NCI-H82 (cell line): Measurements from ENCODE around the gene TDRD10.
"Not testable (repeated sequence)": the region's sequence is repeated elsewhere in the genome, so short reads cannot be mapped to it uniquely, and the experiment has no call there.

Source experiments
- DNase-seq: peaks from one replicate; lab custom pipeline; 2025; lab: John Stamatoyannopoulos, UW

The TDRD10 gene

GRCh38 chr1:154479764-154480421 lies 22.1 kb upstream of the TDRD10 start:
- DNase-seq, result peak; percentile 89

DNA sequence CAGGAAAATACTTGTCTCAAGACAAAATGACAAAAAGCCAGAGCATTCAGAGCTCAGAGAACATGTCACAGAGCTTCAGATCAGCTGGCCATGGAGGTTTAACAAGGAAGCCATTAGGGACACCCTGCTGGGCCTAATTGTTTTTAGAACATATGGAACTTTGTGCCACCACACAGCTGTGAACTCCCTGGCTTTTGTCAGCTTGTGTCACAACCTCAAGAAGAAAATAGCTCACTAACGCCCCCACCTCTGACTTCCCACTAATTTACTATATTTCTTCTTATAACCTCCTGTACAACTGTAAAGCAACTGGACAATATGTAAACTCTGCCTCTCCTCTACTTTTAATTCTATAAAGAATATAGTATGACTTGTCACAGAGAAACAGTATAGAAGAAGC lies 21.0 kb upstream of the TDRD10 start:
- DNase-seq, result peak; percentile 43

GRCh38 chr1:154483941-154484803 lies 17.8 kb upstream of the TDRD10 start:
- DNase-seq, result no peak

GRCh38 chr1:154485106-154485505 lies 16.9 kb upstream of the TDRD10 start:
- DNase-seq, result no peak

DNA sequence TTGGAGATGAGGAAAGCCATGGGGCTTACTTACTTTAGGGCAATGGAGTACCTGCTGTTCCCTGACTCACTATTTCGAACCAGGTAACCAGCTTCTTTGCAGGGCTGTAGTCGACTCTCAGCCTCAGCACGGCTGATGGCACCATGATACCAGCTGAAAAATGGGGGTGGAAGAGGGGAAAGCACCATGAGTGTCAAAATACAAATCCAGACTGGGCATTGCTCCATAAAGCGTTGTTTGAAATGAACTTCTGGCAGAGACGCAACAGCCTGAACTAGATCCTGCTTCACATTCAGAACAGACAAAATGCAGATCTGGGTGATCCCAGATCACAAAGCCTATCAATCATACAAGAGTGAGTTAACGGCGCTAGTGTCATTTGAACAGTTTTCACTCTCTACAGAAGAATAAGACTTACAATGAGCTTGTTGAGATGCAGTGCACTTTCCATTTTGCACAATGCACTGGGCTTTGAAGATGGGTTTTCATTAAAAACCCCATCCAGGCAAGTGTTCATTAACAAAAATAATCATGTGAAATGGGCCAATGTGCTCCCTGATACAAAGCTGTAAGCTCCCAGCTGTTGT lies 16.0 kb upstream of the TDRD10 start:
- no peak for DNase-seq

- DNase-seq, result not testable (repeated sequence)
Observed at GRCh38 chr1:154486756-154487155, 15.3 kb upstream of the TDRD10 start.

- DNase-seq, result no peak
Observed at GRCh38 chr1:154488922-154489321, 13.1 kb upstream of the TDRD10 start.

GRCh38 chr1:154489695-154490274 lies 12.2 kb upstream of the TDRD10 start:
- no peak for DNase-seq

DNA sequence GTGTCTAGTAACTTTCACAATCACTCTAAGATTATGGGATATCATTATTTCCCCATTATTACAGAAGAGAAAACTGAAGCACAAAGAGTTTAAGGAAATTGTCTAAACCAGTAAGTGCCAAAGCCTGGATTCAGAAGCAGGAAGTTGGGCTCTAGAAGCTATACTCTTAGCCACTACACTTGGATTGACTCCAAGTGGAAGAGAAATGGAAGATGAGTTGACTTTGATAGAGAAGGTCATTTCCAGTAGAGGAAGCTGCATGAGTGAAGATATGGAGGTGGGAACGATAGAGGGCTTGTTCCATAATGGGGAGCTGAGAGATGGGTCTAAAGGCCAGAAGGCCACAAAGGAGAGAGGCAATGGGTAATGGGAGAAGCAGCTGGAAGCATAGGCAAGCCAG lies 11.7 kb upstream of the TDRD10 start:
- DNase-seq, result no peak

DNA sequence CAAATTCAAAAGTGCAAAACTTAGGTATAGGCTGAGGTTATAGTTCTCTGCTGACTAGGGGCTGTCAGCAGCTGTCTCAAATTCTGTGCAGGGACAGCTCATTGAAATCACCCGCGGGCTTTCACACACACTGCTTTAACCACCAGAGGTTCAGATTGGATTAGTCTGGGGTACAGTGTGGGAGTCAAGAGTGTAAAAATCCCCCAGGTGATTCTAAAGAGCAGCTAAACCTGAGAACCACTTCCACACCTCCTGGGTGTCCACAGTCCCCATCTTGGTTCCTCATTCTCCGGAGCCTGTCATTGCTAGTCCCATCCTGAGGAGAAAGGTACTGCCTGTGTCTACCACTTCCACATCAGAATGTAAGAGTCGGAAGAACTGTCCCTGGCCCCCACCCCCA lies 9.9 kb upstream of the TDRD10 start:
- DNase-seq, result no peak

GRCh38 chr1:154493276-154493675 lies 8.7 kb upstream of the TDRD10 start:
- no peak for DNase-seq

DNA sequence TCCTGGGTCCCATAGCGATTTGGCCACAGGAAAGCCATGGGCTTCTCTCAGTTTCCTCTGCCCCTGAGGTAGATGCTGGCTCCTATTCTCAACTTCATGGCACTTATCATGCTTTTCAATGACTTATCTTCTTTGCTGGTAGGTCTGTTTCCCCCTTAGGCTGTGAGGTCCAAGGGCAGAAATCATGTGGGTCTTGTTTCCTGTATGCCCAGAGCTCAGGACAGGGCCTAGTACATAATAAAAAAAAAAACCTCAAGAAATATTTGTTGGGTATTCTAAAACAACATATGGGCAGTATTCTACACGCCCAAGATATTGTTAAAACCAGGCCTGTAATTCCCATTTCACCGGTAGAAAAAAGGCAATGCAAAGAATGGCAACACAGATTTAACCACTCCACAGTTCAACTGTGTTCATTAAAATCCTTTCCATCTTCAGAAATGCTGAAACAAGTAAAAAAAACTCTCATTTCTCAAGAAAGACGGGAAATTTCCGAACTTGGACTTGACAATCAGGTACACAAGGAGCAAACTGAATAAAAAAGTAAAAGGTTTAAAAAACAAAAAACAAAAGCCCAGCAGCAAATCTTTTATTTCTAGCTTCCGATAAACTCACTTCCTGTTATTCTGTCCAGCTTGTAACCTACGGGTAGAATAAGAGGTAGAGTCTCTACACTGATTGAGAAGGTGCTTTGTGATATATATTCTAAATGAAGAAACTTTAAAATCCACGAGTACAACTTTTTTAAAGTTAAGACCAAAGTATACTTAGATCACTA lies 6.3 kb upstream of the TDRD10 start:
- DNase-seq, result no peak

DNA sequence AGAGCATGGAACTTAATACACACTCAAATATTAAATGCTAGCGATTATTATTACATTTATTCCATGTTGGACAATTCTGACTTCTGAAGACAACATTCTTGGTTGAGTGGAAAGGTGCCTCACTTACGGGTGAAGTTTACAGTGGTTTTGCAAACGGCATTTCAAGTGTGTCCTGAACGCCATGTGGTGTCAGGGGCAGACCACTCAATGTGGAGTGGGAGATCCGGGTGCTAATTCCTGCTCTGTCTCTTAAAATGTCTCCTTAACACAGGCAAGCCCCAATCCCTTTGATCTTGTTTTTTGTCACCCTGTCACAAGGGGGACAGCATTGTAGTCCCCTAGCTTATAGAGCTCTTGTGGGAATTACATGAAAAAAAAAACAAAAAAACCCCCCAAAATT lies 5.6 kb upstream of the TDRD10 start:
- no peak for DNase-seq

DNA sequence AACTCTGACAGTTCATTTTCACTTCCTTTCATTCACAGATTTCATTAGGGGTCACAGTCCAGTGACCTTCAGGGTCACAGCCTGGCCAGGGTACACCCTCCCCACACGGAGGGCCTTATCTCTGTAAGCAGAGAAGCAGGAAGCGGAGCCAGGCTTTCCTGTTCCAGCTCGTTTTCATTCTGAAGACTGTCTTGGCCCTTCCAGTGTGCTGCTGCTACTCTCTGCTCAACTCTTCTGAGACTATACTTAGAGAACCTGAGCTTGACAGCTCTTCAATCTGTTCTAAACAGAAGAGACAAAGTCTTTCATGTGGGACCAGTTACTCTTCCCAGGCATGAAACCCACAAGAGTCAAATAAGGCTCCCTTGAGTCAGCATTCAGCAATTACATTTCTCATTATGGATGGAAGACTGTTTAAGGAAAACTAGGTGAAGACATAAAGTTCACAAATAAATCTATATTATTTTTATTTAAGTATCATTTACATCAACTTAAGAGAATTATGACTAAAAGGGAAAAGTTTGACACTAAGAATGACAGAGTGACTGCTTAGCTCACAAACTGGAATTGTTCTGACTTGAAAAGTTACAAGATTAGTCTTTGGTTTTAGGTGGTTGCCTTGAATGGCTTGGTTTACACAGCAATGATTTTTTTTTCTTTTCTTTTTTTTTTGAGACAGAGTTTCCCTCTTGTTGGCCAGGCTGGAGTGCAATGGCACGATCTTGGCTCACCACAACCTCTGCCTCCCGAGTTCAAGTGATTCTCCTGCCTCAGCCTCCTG lies 4.8 kb upstream of the TDRD10 start:
- DNase-seq, result no peak

DNA sequence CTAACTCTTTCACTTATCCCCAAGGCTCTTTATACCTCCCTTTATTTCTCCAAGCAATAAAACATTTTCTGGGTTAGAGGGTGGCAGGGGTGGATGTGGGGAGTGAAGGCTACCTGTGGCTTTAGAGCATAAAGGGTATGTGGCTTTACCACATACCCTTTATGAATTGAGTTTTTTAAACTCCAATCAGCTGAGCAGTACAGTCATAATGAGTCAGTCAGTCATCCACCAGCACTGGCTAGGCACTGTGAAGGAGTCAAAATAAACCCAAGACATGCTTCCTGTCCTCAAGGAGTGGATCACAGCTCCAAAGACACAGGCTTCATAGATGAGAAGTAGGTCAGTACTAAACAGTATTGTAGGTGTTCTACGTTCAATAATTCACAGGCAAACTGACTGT lies 2.6 kb upstream of the TDRD10 start:
- no peak for DNase-seq

DNA sequence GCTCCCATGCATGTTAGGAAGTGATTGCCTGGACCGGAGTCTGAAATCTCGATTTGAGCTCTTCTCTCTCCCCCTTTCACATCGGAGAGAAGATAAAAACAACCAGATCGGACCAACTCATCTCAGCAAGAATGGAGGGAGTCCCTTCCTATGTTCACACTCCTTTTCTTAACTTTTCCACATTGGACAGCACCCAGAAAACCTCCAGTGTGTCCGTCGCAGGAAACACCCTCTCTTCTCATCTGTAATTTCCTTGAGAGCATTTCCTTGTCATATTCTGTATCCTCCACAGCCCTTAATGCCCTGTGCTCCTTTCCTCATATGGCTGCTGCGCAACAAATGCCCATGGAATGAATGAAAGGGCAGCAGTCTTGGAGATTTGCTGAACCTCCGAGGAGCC lies 1.5 kb upstream of the TDRD10 start:
- no peak for DNase-seq

DNA sequence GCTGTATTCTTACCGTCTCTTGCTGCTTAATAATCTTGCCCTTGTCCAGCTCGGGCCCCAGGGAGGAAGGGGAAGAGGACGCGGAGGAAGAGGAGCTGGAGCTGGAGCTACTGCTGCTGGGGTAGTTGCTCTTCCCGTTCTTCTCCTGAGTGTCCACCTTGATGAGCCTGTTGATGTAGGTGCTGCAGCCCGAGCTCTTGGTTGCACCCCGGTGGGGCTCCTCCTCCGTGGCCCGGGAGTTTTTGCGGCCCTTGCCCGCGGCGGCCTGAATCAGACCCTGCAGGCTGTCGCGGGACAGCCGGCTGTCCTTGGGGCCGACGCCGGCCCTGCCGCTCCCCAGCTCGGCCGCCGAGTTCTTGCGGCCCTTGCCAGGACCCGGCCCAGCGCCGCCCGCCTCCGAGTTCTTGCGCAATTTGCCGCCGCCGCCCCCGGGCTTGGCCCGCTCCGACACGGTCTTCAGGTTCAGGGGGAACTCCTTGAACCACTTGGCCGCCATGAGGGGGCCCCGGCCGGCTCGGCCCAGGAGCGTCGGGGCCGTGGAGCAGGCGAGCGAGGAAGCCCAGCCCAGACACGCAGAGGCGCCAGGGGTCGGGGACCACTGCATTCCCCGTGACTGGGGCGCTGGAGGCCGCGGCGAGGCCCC lies 475 bp upstream of the TDRD10 start:
- DNase-seq, result no peak

- DNase-seq, result peak; percentile 33
Observed at GRCh38 chr1:154502744-154503115, 711 bp downstream of the TDRD10 start.

GRCh38 chr1:154503898-154504297 lies 1.9 kb downstream of the TDRD10 start:
- DNase-seq, result no peak

DNA sequence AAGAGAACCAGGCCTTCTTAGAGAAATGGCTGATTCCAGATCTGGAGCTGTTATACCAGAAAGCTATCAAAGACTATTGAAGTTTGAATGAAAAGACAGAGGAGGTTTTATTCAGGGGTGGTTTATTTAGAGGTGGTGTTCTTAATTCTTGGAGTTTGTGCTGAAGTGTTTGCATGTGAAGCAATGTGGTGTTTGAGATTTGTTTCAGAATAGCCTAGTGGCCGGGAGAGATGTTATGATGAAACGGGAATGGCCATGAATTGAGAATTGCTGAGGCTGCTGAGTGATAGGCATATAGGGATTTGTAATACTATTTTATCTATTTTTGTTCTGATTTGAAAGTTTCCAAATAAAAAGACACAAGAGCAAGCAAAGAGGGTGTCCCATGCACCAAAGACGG lies 10.7 kb downstream of the TDRD10 start:
- no peak for DNase-seq

GRCh38 chr1:154514066-154514553 lies 12.1 kb downstream of the TDRD10 start:
- DNase-seq, result no peak
